Mesodermal cell (in vitro differentiated cells): Measurements from ENCODE around the gene C17orf50. TPM values are rescaled to one million over a fixed set of nuclear protein-coding genes. Genes with fewer than 3 reads are reported as not detected.
A peak's percentile ranks its signal among the peaks of the same experiment; 100 is the strongest.

Experiments
- H3K27ac ChIP-seq: 2 replicates; pipeline ENCODE4 v1.7.0; 2013; ENCODE audit warnings: mild to moderate bottlenecking, low read depth, low read length, moderate library complexity; ENCODE audit not compliant: severe bottlenecking
- H3K36me3 ChIP-seq: 2 replicates; pipeline ENCODE4 v1.7.1; 2013; ENCODE audit warnings: mild to moderate bottlenecking, low read length, moderate library complexity; ENCODE audit not compliant: control insufficient read depth, insufficient read depth
- H3K4me1 ChIP-seq: one replicate; pipeline ENCODE4 v1.7.1; 2013; ENCODE audit warnings: mild to moderate bottlenecking, low read length; ENCODE audit not compliant: insufficient read depth, control insufficient read depth, poor library complexity, severe bottlenecking
- H3K4me3 ChIP-seq: 2 replicates; pipeline ENCODE4 v1.7.0; 2013; ENCODE audit warnings: low read length, control low read depth, mild to moderate bottlenecking; ENCODE audit not compliant: insufficient read depth, poor library complexity, severe bottlenecking; ENCODE audit errors: extremely low read depth
- H3K9me3 ChIP-seq: 2 replicates; pipeline ENCODE4 v1.7.1; 2013; ENCODE audit warnings: mild to moderate bottlenecking, low read length, moderate library complexity; ENCODE audit not compliant: control insufficient read depth
- whole genome bisulfite sequencing, 2 experiments: methylation state at CpG; one replicate each; pipeline ENCODE4 v1.1.5; 2013; ENCODE audit warnings: missing lambda C conversion rate in 2 of 2; ENCODE audit not compliant: insufficient coverage in 2 of 2; 5-methylcytosine and 5-hydroxymethylcytosine counted together
- polyA plus RNA-seq, 2 experiments: library from polyadenylated mRNA; stranded (reverse); fragments of 50-300 nt; gene quantifications; one replicate each; pipeline ENCODE4 v1.2.3, GENCODE V29; 2013

Gene C17orf50
- polyA plus RNA-seq (2013, experiment 1 of 2) = not detected
- not detected for polyA plus RNA-seq (2013, experiment 2 of 2)

GRCh38 chr17:35760587-35760986, at the start of gene C17orf50:
C17orf50 (plus strand) TSS chr17:35760887; CDS start chr17:35760942, 55 bp downstream.
- no peaks in the 10 kb centered on the region for H3K36me3 ChIP-seq
- no peak within 1 kb of the TSS for H3K4me3 ChIP-seq
- no peaks in the 10 kb centered on the region for H3K9me3 ChIP-seq
- H3K27ac ChIP-seq = no peak within 1 kb of the TSS
- WGBS, 2 experiments = no CpG with 5 or more reads among the region's 1 CpG
- peaks cover 8% of the 10 kb centered on the region for H3K4me1 ChIP-seq

GRCh38 chr17:35710950-35711349, 49.7 kb upstream of the C17orf50 start:
- Histone ChIP-seq H3K36me3 (peaks cover 56% of the 10 kb centered on the region), H3K4me1 (peaks cover 42% of the 10 kb centered on the region), H3K9me3 (no peaks in the 10 kb centered on the region), H3K4me3 (no peak overlapping the region), H3K27ac (no peak overlapping the region)
- no CpG with 5 or more reads among the region's 2 CpGs for WGBS, 2 experiments

GRCh38 chr17:35713069-35713728, 47.5 kb upstream of the C17orf50 start:
- 44 to 52% methylated on average over 7 of the region's 7 CpGs for WGBS, 2 experiments
- peak overlapping the region; percentile 91 for H3K27ac ChIP-seq
- peaks cover 39% of the 10 kb centered on the region for H3K4me1 ChIP-seq
- peaks cover 74% of the 10 kb centered on the region for H3K36me3 ChIP-seq
- H3K4me3 ChIP-seq = no peak overlapping the region
- no peaks in the 10 kb centered on the region for H3K9me3 ChIP-seq

GRCh38 chr17:35714988-35715387, 45.7 kb upstream of the C17orf50 start:
- WGBS, 2 experiments = 75 to 100% methylated on average over 2 of the region's 2 CpGs
- H3K4me3 ChIP-seq = no peak overlapping the region
- peaks cover 78% of the 10 kb centered on the region for H3K36me3 ChIP-seq
- H3K4me1 ChIP-seq = peaks cover 39% of the 10 kb centered on the region
- no peaks in the 10 kb centered on the region for H3K9me3 ChIP-seq
- H3K27ac ChIP-seq = no peak overlapping the region

- Histone ChIP-seq H3K9me3 (no peaks in the 10 kb centered on the region), H3K36me3 (peaks cover 75% of the 10 kb centered on the region), H3K4me3 (no peak overlapping the region), H3K4me1 (peaks cover 39% of the 10 kb centered on the region), H3K27ac (no peak overlapping the region)
Measured at GRCh38 chr17:35715416-35715815, 45.3 kb upstream of the C17orf50 start.

GRCh38 chr17:35716173-35716572, 44.5 kb upstream of the C17orf50 start:
- Histone ChIP-seq H3K36me3 (peaks cover 74% of the 10 kb centered on the region), H3K27ac (no peak overlapping the region), H3K4me1 (peaks cover 39% of the 10 kb centered on the region), H3K9me3 (no peaks in the 10 kb centered on the region), H3K4me3 (no peak overlapping the region)
- 90 to 100% methylated on average over 1 to 2 of the region's 3 CpGs for WGBS, 2 experiments

- H3K9me3 ChIP-seq = no peaks in the 10 kb centered on the region
- no peak overlapping the region for H3K4me3 ChIP-seq
- WGBS, 2 experiments = 81 to 97% methylated on average over 2 to 3 of the region's 4 CpGs
- peaks cover 74% of the 10 kb centered on the region for H3K36me3 ChIP-seq
- H3K4me1 ChIP-seq = peaks cover 35% of the 10 kb centered on the region
- H3K27ac ChIP-seq = no peak overlapping the region
Measured at GRCh38 chr17:35716897-35717465, 43.7 kb upstream of the C17orf50 start.

- H3K4me1 ChIP-seq = peaks cover 30% of the 10 kb centered on the region
- no peak overlapping the region for H3K4me3 ChIP-seq
- no peaks in the 10 kb centered on the region for H3K9me3 ChIP-seq
- H3K27ac ChIP-seq = no peak overlapping the region
- 100% methylated on average over 1 of the region's 2 CpGs; no CpG with 5 or more reads in 1 of the 2 experiments for WGBS, 2 experiments
- peaks cover 72% of the 10 kb centered on the region for H3K36me3 ChIP-seq
Measured at GRCh38 chr17:35717475-35717874, 43.2 kb upstream of the C17orf50 start.

GRCh38 chr17:35723735-35724134, 37.0 kb upstream of the C17orf50 start:
- no peak overlapping the region for H3K27ac ChIP-seq
- H3K9me3 ChIP-seq = no peaks in the 10 kb centered on the region
- H3K4me3 ChIP-seq = no peak overlapping the region
- H3K4me1 ChIP-seq = peaks cover 21% of the 10 kb centered on the region
- peaks cover 73% of the 10 kb centered on the region for H3K36me3 ChIP-seq
- 94 to 100% methylated on average over 2 of the region's 2 CpGs for WGBS, 2 experiments

- Histone ChIP-seq H3K4me1 (peaks cover 24% of the 10 kb centered on the region), H3K27ac (peak overlapping the region; percentile 49), H3K36me3 (peaks cover 62% of the 10 kb centered on the region), H3K4me3 (no peak overlapping the region), H3K9me3 (no peaks in the 10 kb centered on the region)
- WGBS, 2 experiments = 96 to 97% methylated on average over 4 of the region's 4 CpGs
Measured at GRCh38 chr17:35725058-35725457, 35.6 kb upstream of the C17orf50 start.

- Histone ChIP-seq H3K4me3 (no peak overlapping the region), H3K27ac (peak overlapping the region; percentile 86), H3K9me3 (no peaks in the 10 kb centered on the region), H3K36me3 (peaks cover 58% of the 10 kb centered on the region), H3K4me1 (peaks cover 27% of the 10 kb centered on the region)
- WGBS, 2 experiments = 80 to 93% methylated on average over 2 of the region's 2 CpGs
Measured at GRCh38 chr17:35725802-35726126, 34.9 kb upstream of the C17orf50 start.
